H9 (cell line): ENCODE measurements around the gene ZAP70. TPM values are rescaled to one million over a fixed set of nuclear protein-coding genes. Genes with fewer than 3 reads are reported as not detected.

Experiments
- DNase-seq: peaks from one replicate; pipeline ENCODE4 v3.0.0-alpha.2; 2017
- H2AFZ ChIP-seq: one replicate; pipeline ENCODE4 v1.6.1; 2013; ENCODE audit warnings: mild to moderate bottlenecking, low read length, control low read depth, moderate library complexity
- H2AK5ac ChIP-seq: 2 replicates; pipeline ENCODE4 v1.6.1; 2013; ENCODE audit warnings: low read length, control low read depth, mixed read lengths; ENCODE audit not compliant: insufficient read length
- H2BK120ac ChIP-seq: one replicate; pipeline ENCODE4 v1.6.1; 2013; ENCODE audit warnings: low read depth, mild to moderate bottlenecking, low read length, control low read depth, inconsistent platforms; ENCODE audit not compliant: poor library complexity, severe bottlenecking
- H2BK12ac ChIP-seq: 2 replicates; pipeline ENCODE4 v1.6.1; 2013; ENCODE audit warnings: low read length, control low read depth, mixed read lengths, low read depth; ENCODE audit not compliant: insufficient read length
- H2BK15ac ChIP-seq: 2 replicates; pipeline ENCODE4 v1.6.1; 2013; ENCODE audit warnings: low read depth, low read length, control low read depth
- H2BK20ac ChIP-seq: one replicate; pipeline ENCODE4 v1.6.1; 2013; ENCODE audit warnings: low read depth, mild to moderate bottlenecking, low read length, control low read depth, inconsistent platforms; ENCODE audit not compliant: poor library complexity, severe bottlenecking
- H2BK5ac ChIP-seq: 2 replicates; pipeline ENCODE4 v1.6.1; 2013; ENCODE audit warnings: low read length, control low read depth, mixed read lengths; ENCODE audit not compliant: insufficient read length
- H3K14ac ChIP-seq: 2 replicates; pipeline ENCODE4 v1.6.1; 2013; ENCODE audit warnings: low read length, control low read depth; ENCODE audit not compliant: insufficient read depth
- H3K18ac ChIP-seq: 2 replicates; pipeline ENCODE4 v1.6.1; 2013; ENCODE audit warnings: low read depth, mild to moderate bottlenecking, mixed read lengths, low read length, control low read depth; ENCODE audit not compliant: insufficient read length
- H3K23ac ChIP-seq: 2 replicates; pipeline ENCODE4 v1.6.1; 2013; ENCODE audit warnings: low read length, control low read depth, mixed read lengths, low read depth; ENCODE audit not compliant: insufficient read length
- H3K23me2 ChIP-seq: 2 replicates; pipeline ENCODE4 v1.6.1; 2013; ENCODE audit warnings: low read depth, mild to moderate bottlenecking, mixed read lengths, low read length, control low read depth; ENCODE audit not compliant: insufficient read length, poor library complexity, severe bottlenecking
- H3K27ac ChIP-seq: 2 replicates; pipeline ENCODE4 v1.5.1; 2013; ENCODE audit warnings: low read length, control low read depth, mixed read lengths, low read depth; ENCODE audit not compliant: insufficient read length
- H3K27me3 ChIP-seq: 2 replicates; pipeline ENCODE4 v1.6.1; 2013; ENCODE audit warnings: low read length, control low read depth, inconsistent platforms; ENCODE audit not compliant: insufficient read depth
- H3K4ac ChIP-seq: 2 replicates; pipeline ENCODE4 v1.6.1; 2013; ENCODE audit warnings: low read depth, mild to moderate bottlenecking, control low read depth, inconsistent platforms, low read length, moderate library complexity
- H3K4me1 ChIP-seq: 2 replicates; pipeline ENCODE4 v1.6.1; 2013; ENCODE audit warnings: low read length, control low read depth, inconsistent platforms; ENCODE audit not compliant: insufficient read depth
- H3K4me2 ChIP-seq: 2 replicates; pipeline ENCODE4 v1.6.1; 2013; ENCODE audit warnings: low read length, control low read depth, mixed read lengths; ENCODE audit not compliant: insufficient read length, insufficient read depth
- H3K56ac ChIP-seq: 2 replicates; pipeline ENCODE4 v1.6.1; 2013; ENCODE audit warnings: low read depth, mild to moderate bottlenecking, mixed read lengths, low read length, control low read depth; ENCODE audit not compliant: insufficient read length
- H3K79me1 ChIP-seq: 2 replicates; pipeline ENCODE4 v1.6.1; 2013; ENCODE audit warnings: low read depth, mild to moderate bottlenecking, moderate library complexity, low read length, control low read depth, inconsistent platforms; ENCODE audit not compliant: insufficient read depth, poor library complexity, severe bottlenecking
- H3K79me2 ChIP-seq: 2 replicates; pipeline ENCODE4 v1.6.1; 2013; ENCODE audit warnings: low read length, control low read depth, inconsistent platforms; ENCODE audit not compliant: insufficient read depth
- H3K9ac ChIP-seq: 2 replicates; pipeline ENCODE4 v1.6.1; 2013; ENCODE audit warnings: low read length, control low read depth, mixed read lengths; ENCODE audit not compliant: insufficient read length; ENCODE audit errors: extremely low read depth
- H3K9me3 ChIP-seq: one replicate; pipeline ENCODE4 v1.6.1; 2013; ENCODE audit warnings: low read depth, low read length, inconsistent platforms; ENCODE audit not compliant: control insufficient read depth
- H3T11ph ChIP-seq: one replicate; pipeline ENCODE4 v1.6.1; 2013; ENCODE audit warnings: mild to moderate bottlenecking, low read length, control low read depth, inconsistent platforms
- H4K20me1 ChIP-seq: one replicate; pipeline ENCODE4 v1.6.1; 2013; ENCODE audit not compliant: control insufficient read depth, insufficient read length, insufficient read depth
- H4K5ac ChIP-seq: 2 replicates; pipeline ENCODE4 v1.6.1; 2013; ENCODE audit warnings: low read depth, mild to moderate bottlenecking, mixed read lengths, low read length, control low read depth; ENCODE audit not compliant: insufficient read length
- H4K8ac ChIP-seq: replicated peaks from 2 replicates; pipeline ENCODE4 v1.6.1; 2013; ENCODE audit warnings: low read length, control low read depth, mixed read lengths, low read depth; ENCODE audit not compliant: insufficient read length
- H4K91ac ChIP-seq: 2 replicates; pipeline ENCODE4 v1.6.1; 2013; ENCODE audit warnings: low read depth, mild to moderate bottlenecking, moderate library complexity, mixed read lengths, low read length, control low read depth; ENCODE audit not compliant: insufficient read length
- H3K27ac Mint-ChIP-seq, 3 experiments: 2 replicates in 2 of 3; 3 replicates in 1 of 3; pipeline ENCODE4 v1.8.0; 2020 to 2021; ENCODE audit warnings: mixed read lengths in 3 of 3, mild to moderate bottlenecking in 1 of 3, moderate library complexity in 1 of 3
- H3K27me3 Mint-ChIP-seq: 2 replicates; pipeline ENCODE4 v1.8.0; 2021; ENCODE audit warnings: low read depth, mild to moderate bottlenecking, moderate library complexity, mixed read lengths
- H3K36me3 Mint-ChIP-seq, 3 experiments: 2 replicates in 2 of 3; 3 replicates in 1 of 3; pipeline ENCODE4 v1.8.0; 2020 to 2021; ENCODE audit warnings: low read depth in 3 of 3, mixed read lengths in 3 of 3; ENCODE audit not compliant: insufficient read depth in 1 of 3
- H3K4me1 Mint-ChIP-seq, 2 experiments: 2 replicates each; pipeline ENCODE4 v1.8.0; 2020; ENCODE audit warnings: mixed read lengths in 2 of 2
- H3K4me3 Mint-ChIP-seq, 2 experiments: 2 replicates in 1 of 2; 3 replicates in 1 of 2; pipeline ENCODE4 v1.8.0; 2020 to 2021; ENCODE audit warnings: mild to moderate bottlenecking in 2 of 2, mixed read lengths in 2 of 2, moderate library complexity in 1 of 2
- H3K9me3 Mint-ChIP-seq, 2 experiments: 2 replicates in 1 of 2; 3 replicates in 1 of 2; pipeline ENCODE4 v1.8.0; 2020; ENCODE audit warnings: mild to moderate bottlenecking in 2 of 2, mixed read lengths in 2 of 2, moderate library complexity in 1 of 2
- CTCF ChIP-seq: fragments of 200-600 bp; sonication (generic); conservative IDR thresholded peaks from 3 replicates; pipeline ENCODE4 v1.8.0; 2021; ENCODE audit warnings: antibody characterized with exemption, mild to moderate bottlenecking
- WGBS: extraction: QIAGEN DNeasy Blood & Tissue Kit; methylation state at CpG from one replicate; pipeline ENCODE4 v1.1.7; 2013; ENCODE audit warnings: missing lambda C conversion rate, low lambda C conversion rate, mixed read lengths; ENCODE audit not compliant: insufficient read length; ENCODE audit errors: extremely low coverage; 5-methylcytosine and 5-hydroxymethylcytosine counted together
- total RNA-seq: library from RNA; stranded (reverse); gene quantifications from 2 replicates; pipeline ENCODE4 v1.2.1, GENCODE V29; 2021

Gene ZAP70
- total RNA-seq, 1 experiment from 2014 or later: 0.24 TPM

- no peak overlapping the region for H2BK5ac ChIP-seq
- Mint-ChIP-seq H3K27ac (no peak overlapping the region), H3K4me1 (peaks cover 26 to 29% of the 10 kb centered on the region in 2 experiments), H3K36me3 (peaks cover 11 to 27% (median 15%) of the 10 kb centered on the region in 3 experiments; a peak in 6 of 7 replicates), H3K27me3 (peaks cover 15% of the 10 kb centered on the region), H3K9me3 (no peaks in the 10 kb centered on the region; a peak in 1 of 5 replicates), H3K4me3 (no peak overlapping the region)
- no peak overlapping the region for H4K8ac ChIP-seq
- H3K4ac ChIP-seq: no peak overlapping the region
- no CpG with 5 or more reads among the region's 5 CpGs for WGBS
- no peak overlapping the region for H3K56ac ChIP-seq
- H3K27ac ChIP-seq: no peak overlapping the region
- no peak overlapping the region for H2BK120ac ChIP-seq
- H2BK12ac ChIP-seq: no peak overlapping the region
- no peak overlapping the region for H3T11ph ChIP-seq
- no peak for DNase-seq
- H3K23ac ChIP-seq: no peak overlapping the region
- peaks cover 6% of the 10 kb centered on the region; the same call in 1 of the 2 replicates for H3K4me1 ChIP-seq
- TF ChIP-seq CTCF: no peak
- H3K23me2 ChIP-seq: no peaks in the 10 kb centered on the region
- no peak overlapping the region for H4K91ac ChIP-seq
- no peak overlapping the region for H2AK5ac ChIP-seq
- H3K79me1 ChIP-seq: no peaks in the 10 kb centered on the region
- no peak overlapping the region for H2AFZ ChIP-seq
- H3K27me3 ChIP-seq: no peaks in the 10 kb centered on the region
- no peak overlapping the region for H3K18ac ChIP-seq
- no peak overlapping the region for H3K4me2 ChIP-seq
- no peaks in the 10 kb centered on the region for H3K9me3 ChIP-seq
- H3K9ac ChIP-seq: no peak overlapping the region
- H4K5ac ChIP-seq: no peak overlapping the region
- H2BK15ac ChIP-seq: no peak overlapping the region
- H2BK20ac ChIP-seq: no peak overlapping the region
- no peaks in the 10 kb centered on the region for H3K79me2 ChIP-seq
- no peak overlapping the region for H3K14ac ChIP-seq
- H4K20me1 ChIP-seq: no peaks in the 10 kb centered on the region
Measured at GRCh38 chr2:97766567-97766966, 53.2 kb downstream of the ZAP70 start.
